ENCODE data around the gene SLCO2B1.

SLCO2B1 gene

GRCh38 chr11:75135651-75136050 is 15.3 kb upstream of the SLCO2B1 start:
- H3K27me3 ChIP-seq (ENCODE audit: insufficient read depth, low read depth) = no peaks in the 10 kb centered on the region
- TF ChIP-seq CTCF (conservative IDR thresholded peaks at IDR 0.05; ENCODE audit: low read depth, low read length) = no peak

GRCh38 chr11:75140269-75141138 is 10.4 kb upstream of the SLCO2B1 start:
- H3K27me3 ChIP-seq (ENCODE audit: insufficient read depth, low read depth) = no peaks in the 10 kb centered on the region
- H3K4me2 ChIP-seq = no peak overlapping the region
- peak; percentile 74 for TF ChIP-seq CTCF (conservative IDR thresholded peaks at IDR 0.05; ENCODE audit: low read depth, low read length)
- no peak overlapping the region for H3K27ac ChIP-seq
- no peaks in the 10 kb centered on the region for H3K4me1 ChIP-seq (ENCODE audit: low read depth, poor library complexity, severe bottlenecking)
- no peaks in the 10 kb centered on the region for H4K20me1 ChIP-seq (ENCODE audit: insufficient read depth)
- no peak overlapping the region for H3K4me3 ChIP-seq (IDR thresholded peaks at IDR 0.05; ENCODE audit: insufficient read depth, low read depth, low read length)
- no peaks in the 10 kb centered on the region for H3K79me2 ChIP-seq (ENCODE audit: insufficient read depth, low read depth)
- H3K36me3 ChIP-seq (ENCODE audit: insufficient read depth) = no peaks in the 10 kb centered on the region
- no peak overlapping the region for H3K9ac ChIP-seq
- H2AFZ ChIP-seq (ENCODE audit: low read depth) = no peak overlapping the region

More at GRCh38 chr11:75135651-75136050, 15.3 kb upstream of the SLCO2B1 start:
- H3K4me3 ChIP-seq (IDR thresholded peaks at IDR 0.05; ENCODE audit: insufficient read depth, low read depth, low read length) = no peak overlapping the region
- H3K9ac ChIP-seq = no peak overlapping the region
- no peak overlapping the region for H3K27ac ChIP-seq
- H3K4me2 ChIP-seq = no peak overlapping the region
- no peak overlapping the region for H2AFZ ChIP-seq (ENCODE audit: low read depth)
- no peaks in the 10 kb centered on the region for H3K79me2 ChIP-seq (ENCODE audit: insufficient read depth, low read depth)
- no peaks in the 10 kb centered on the region for H4K20me1 ChIP-seq (ENCODE audit: insufficient read depth)
- no peaks in the 10 kb centered on the region for H3K4me1 ChIP-seq (ENCODE audit: low read depth, poor library complexity, severe bottlenecking)
- H3K36me3 ChIP-seq (ENCODE audit: insufficient read depth) = no peaks in the 10 kb centered on the region

- H3K4me1 ChIP-seq (ENCODE audit: low read depth, poor library complexity, severe bottlenecking) = no peaks in the 10 kb centered on the region
- no peak overlapping the region for H3K9ac ChIP-seq
- no peak overlapping the region for H3K27ac ChIP-seq
- no peaks in the 10 kb centered on the region for H4K20me1 ChIP-seq (ENCODE audit: insufficient read depth)
- H3K27me3 ChIP-seq (ENCODE audit: insufficient read depth, low read depth) = no peaks in the 10 kb centered on the region
- H3K4me2 ChIP-seq = no peak overlapping the region
- H3K36me3 ChIP-seq (ENCODE audit: insufficient read depth) = no peaks in the 10 kb centered on the region
- no peak overlapping the region for H3K4me3 ChIP-seq (IDR thresholded peaks at IDR 0.05; ENCODE audit: insufficient read depth, low read depth, low read length)
- no peak for TF ChIP-seq CTCF (conservative IDR thresholded peaks at IDR 0.05; ENCODE audit: low read depth, low read length)
- no peak overlapping the region for H2AFZ ChIP-seq (ENCODE audit: low read depth)
- no peaks in the 10 kb centered on the region for H3K79me2 ChIP-seq (ENCODE audit: insufficient read depth, low read depth)
Measured at GRCh38 chr11:75141166-75141565, 9.7 kb upstream of the SLCO2B1 start.

GRCh38 chr11:75142714-75143419 is 8.0 kb upstream of the SLCO2B1 start:
- TF ChIP-seq CTCF (conservative IDR thresholded peaks at IDR 0.05; ENCODE audit: low read depth, low read length) = no peak
- H3K27ac ChIP-seq = no peak overlapping the region
- H3K4me2 ChIP-seq = no peak overlapping the region
- H3K36me3 ChIP-seq (ENCODE audit: insufficient read depth) = no peaks in the 10 kb centered on the region
- H3K27me3 ChIP-seq (ENCODE audit: insufficient read depth, low read depth) = no peaks in the 10 kb centered on the region
- no peak overlapping the region for H3K9ac ChIP-seq
- no peaks in the 10 kb centered on the region for H3K79me2 ChIP-seq (ENCODE audit: insufficient read depth, low read depth)
- H4K20me1 ChIP-seq (ENCODE audit: insufficient read depth) = no peaks in the 10 kb centered on the region
- H3K4me3 ChIP-seq (IDR thresholded peaks at IDR 0.05; ENCODE audit: insufficient read depth, low read depth, low read length) = no peak overlapping the region
- no peaks in the 10 kb centered on the region for H3K4me1 ChIP-seq (ENCODE audit: low read depth, poor library complexity, severe bottlenecking)
- H2AFZ ChIP-seq (ENCODE audit: low read depth) = peak overlapping the region; percentile 22; the same call in 1 of the 2 replicates
